Bronchus fibroblast of lung (primary cell): Measurements from ENCODE around the gene NPR2. TPM values are rescaled to one million over a fixed set of nuclear protein-coding genes. Genes with fewer than 3 reads are reported as not detected.

ENCODE experiments used
- total RNA-seq: library from RNA; depleted of rRNA; stranded (reverse); fragments of >200 nt; gene quantifications from 2 replicates; pipeline ENCODE4 v1.2.3, GENCODE V29; 2015

NPR2 gene
- total RNA-seq, result 16.3 and 17.7 TPM in 2 replicates

GRCh38 chr9:35791297-35791921, at the start of gene NPR2:
Gene NPR2, plus strand, starts transcription at chr9:35791591. Its CDS starts 818 bp downstream, at chr9:35792409.

GRCh38 chr9:35748858-35749514, 42.4 kb upstream of the NPR2 start, which contains the start of the genes GBA2 and RGP1:
Gene GBA2, minus strand, starts transcription at chr9:35749228. Its CDS starts 524 bp downstream, at chr9:35748704.
Gene RGP1, plus strand, starts transcription at chr9:35749287. Its CDS starts 469 bp downstream, at chr9:35749756.

GRCh38 chr9:35754264-35754663, 37.1 kb upstream of the NPR2 start, which contains the start of gene MSMP:
Gene MSMP, minus strand, starts transcription at chr9:35754276. Its CDS starts 147 bp downstream, at chr9:35754129.

DNA sequence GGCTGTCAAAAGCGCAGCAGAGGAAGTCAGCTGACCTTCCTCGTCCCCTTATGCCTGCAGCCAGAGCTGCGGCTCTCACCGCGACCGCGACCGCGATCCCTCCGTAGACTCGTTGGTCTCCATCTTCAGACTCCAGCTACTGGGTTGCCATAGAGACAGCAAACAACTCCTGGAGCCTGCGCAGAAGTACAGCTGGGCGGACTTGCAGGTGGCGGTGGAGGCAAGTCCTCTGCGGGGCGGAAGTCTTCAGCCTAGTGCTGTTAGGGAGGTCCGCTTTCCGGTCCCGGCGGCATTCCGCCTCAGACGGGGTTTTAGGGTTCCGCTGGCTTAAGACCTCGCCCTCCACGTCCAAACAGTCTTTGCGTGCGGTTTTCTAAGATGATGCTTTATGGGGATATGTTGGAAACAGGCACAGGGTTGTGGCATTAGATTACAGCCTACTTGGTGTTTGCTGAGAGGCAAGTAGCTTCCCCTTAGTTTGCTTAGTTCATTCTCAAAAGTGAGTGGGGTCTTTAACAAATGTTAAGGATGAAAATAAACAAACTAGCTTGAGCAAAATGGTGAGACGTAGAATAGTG, 20.7 kb downstream of the NPR2 start, which contains the start of gene SPAG8:
SPAG8 (minus strand) TSS at position 238 of the 578 bp plus-strand sequence; CDS start at position 123, 115 bp downstream.

GRCh38 chr9:35814841-35815543, 23.6 kb downstream of the NPR2 start, which contains the start of gene HINT2:
Gene HINT2, minus strand, starts transcription at chr9:35815042. Its CDS starts 63 bp downstream, at chr9:35814979.

DNA sequence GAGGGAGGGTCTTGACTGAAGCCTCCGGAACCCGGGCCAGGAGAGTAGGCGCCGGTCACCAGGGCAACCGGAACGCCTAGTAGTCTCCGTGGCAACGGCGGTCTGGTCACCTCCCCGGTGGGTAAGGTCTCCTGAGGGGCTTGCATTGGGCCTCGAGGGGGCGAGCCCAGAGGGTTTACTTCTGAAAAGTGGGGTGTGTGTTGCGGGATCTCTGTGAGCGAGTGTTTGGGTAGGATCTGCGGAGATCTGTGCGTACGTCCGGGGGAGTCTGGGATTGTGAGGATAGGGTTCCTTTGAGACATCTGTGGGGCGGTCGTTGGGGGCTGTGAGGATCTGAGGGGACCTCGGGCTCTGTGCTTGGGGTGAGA, 37.3 kb downstream of the NPR2 start, which contains the start of gene FAM221B:
FAM221B (minus strand) TSS at position 17 of the 368 bp plus-strand sequence. CDS start 2,571 bp downstream, outside the sequence.

GRCh38 chr9:35829084-35829763, 37.8 kb downstream of the NPR2 start, which contains the start of gene TMEM8B:
Gene TMEM8B, plus strand, starts transcription at chr9:35829228. Its CDS starts 220 bp downstream, at chr9:35829448.

Other genes with a start within 250 kb of the NPR2 start
- gene TESK1, start 186.3 kb upstream of the NPR2 start, total RNA-seq, result 11.7 and 11.8 TPM in 2 replicates
- 0.50 and 1.0 TPM in 2 replicates for gene CD72, start 173.2 kb upstream of the NPR2 start, total RNA-seq
- 0.15 TPM in 1 of 2 replicates, not detected in the other for gene SIT1, start 140.7 kb upstream of the NPR2 start, total RNA-seq
- 46,048 and 56,930 TPM in 2 replicates for gene RMRP, start 133.6 kb upstream of the NPR2 start, total RNA-seq
- gene CCDC107, start 133.3 kb upstream of the NPR2 start, total RNA-seq, result 15.0 and 17.7 TPM in 2 replicates
- 15.0 and 16.5 TPM in 2 replicates for gene ARHGEF39, start 126.4 kb upstream of the NPR2 start, total RNA-seq
- gene CA9, start 117.7 kb upstream of the NPR2 start, total RNA-seq, result 0.74 and 0.84 TPM in 2 replicates
- 521 and 660 TPM in 2 replicates for gene TPM2, start 101.7 kb upstream of the NPR2 start, total RNA-seq
- 279 and 318 TPM in 2 replicates for gene TLN1, start 59.4 kb upstream of the NPR2 start, total RNA-seq
- gene CREB3, start 58.9 kb upstream of the NPR2 start, total RNA-seq, result 59.6 and 73.3 TPM in 2 replicates
- gene GBA2, start 42.4 kb upstream of the NPR2 start, total RNA-seq, result 23.9 and 25.1 TPM in 2 replicates
- gene RGP1, start 42.3 kb upstream of the NPR2 start, total RNA-seq, result 10.1 and 10.6 TPM in 2 replicates
- gene MSMP, start 37.3 kb upstream of the NPR2 start, total RNA-seq, result not detected in 2 replicates
- gene SPAG8, start 20.7 kb downstream of the NPR2 start, total RNA-seq, result 1.5 and 2.4 TPM in 2 replicates
- gene HINT2, start 23.5 kb downstream of the NPR2 start, total RNA-seq, result 31.3 and 46.1 TPM in 2 replicates
- not detected in 2 replicates for gene FAM221B, start 37.1 kb downstream of the NPR2 start, total RNA-seq
- 3.9 and 4.3 TPM in 2 replicates for gene TMEM8B, start 37.6 kb downstream of the NPR2 start, total RNA-seq
- not detected in 2 replicates for gene OR13J1, start 78.8 kb downstream of the NPR2 start, total RNA-seq
- gene HRCT1, start 114.6 kb downstream of the NPR2 start, total RNA-seq, result 3.2 and 5.4 TPM in 2 replicates
- gene SPAAR, start 117.9 kb downstream of the NPR2 start, total RNA-seq, result 0.34 TPM in 1 of 2 replicates, not detected in the other
- not detected in 2 replicates for gene OR2S2, start 166.6 kb downstream of the NPR2 start, total RNA-seq
- gene RECK, start 245.3 kb downstream of the NPR2 start, total RNA-seq, result 7.4 and 11.3 TPM in 2 replicates